Measurements from ENCODE around the gene TMEM130.
"Not testable (repeated sequence)": the region's sequence is repeated elsewhere in the genome, so short reads cannot be mapped to it uniquely, and the experiment has no call there.

Gene TMEM130

GRCh38 chr7:98855610-98856422, 14.0 kb downstream of the TMEM130 start:
- no peak for ATAC-seq (replicated peaks)
- H3K36me3 Mint-ChIP-seq (ENCODE audit: insufficient read depth) = no peaks in the 10 kb centered on the region
- no peak for DNase-seq

GRCh38 chr7:98852826-98853225, 17.0 kb downstream of the TMEM130 start:
- Mint-ChIP-seq H3K36me3 (ENCODE audit: insufficient read depth) (no peaks in the 10 kb centered on the region), H3K4me3 (no peak overlapping the region), H3K9me3 (peaks cover 0 to 7% of the 10 kb centered on the region in 2 donors), H3K27ac (no peak overlapping the region), H3K4me1 (ENCODE audit: low read depth in 2 of 2) (no peaks in the 10 kb centered on the region), H3K27me3 (peaks cover 14 to 35% of the 10 kb centered on the region in 2 donors)
- no peak for ATAC-seq (replicated peaks)
- DNase-seq = no peak

More at GRCh38 chr7:98855610-98856422, 14.0 kb downstream of the TMEM130 start:
- Mint-ChIP-seq H3K4me3 (no peak overlapping the region), H3K27me3 (peaks cover 33 to 55% of the 10 kb centered on the region in 2 donors), H3K9me3 (peaks cover 0 to 5% of the 10 kb centered on the region in 2 donors), H3K4me1 (ENCODE audit: low read depth in 2 of 2) (no peaks in the 10 kb centered on the region), H3K27ac (no peak overlapping the region)

GRCh38 chr7:98848918-98849317, 20.9 kb downstream of the TMEM130 start:
- no peak overlapping the region for H3K4me3 Mint-ChIP-seq
- H3K27me3 Mint-ChIP-seq = peaks cover 20 to 35% of the 10 kb centered on the region in 2 donors
- ATAC-seq (replicated peaks) (no peak), DNase-seq (no peak)
- H3K4me1 Mint-ChIP-seq (ENCODE audit: low read depth in 2 of 2) = no peaks in the 10 kb centered on the region
- no peak overlapping the region for H3K27ac Mint-ChIP-seq
- no peaks in the 10 kb centered on the region for H3K36me3 Mint-ChIP-seq (ENCODE audit: insufficient read depth)
- H3K9me3 Mint-ChIP-seq = peaks cover 0 to 7% of the 10 kb centered on the region in 2 donors

- H3K4me1 Mint-ChIP-seq (ENCODE audit: low read depth in 2 of 2); H3K36me3 Mint-ChIP-seq (ENCODE audit: insufficient read depth); H3K9me3 Mint-ChIP-seq; H3K4me3 Mint-ChIP-seq; ATAC-seq (replicated peaks); H3K27ac Mint-ChIP-seq; DNase-seq: not testable (repeated sequence)
- H3K27me3 Mint-ChIP-seq = peaks cover 13 to 46% of the 10 kb centered on the region in 2 donors
These were observed 27.3 kb downstream of the TMEM130 start for GRCh38 chr7:98842552-98842951.

GRCh38 chr7:98841179-98841997, 28.4 kb downstream of the TMEM130 start:
- no peak overlapping the region for H3K27ac Mint-ChIP-seq
- H3K9me3 Mint-ChIP-seq = no peaks in the 10 kb centered on the region
- peak; percentile 62 to 74 (median 67) for DNase-seq
- H3K4me1 Mint-ChIP-seq (ENCODE audit: low read depth in 2 of 2) = peaks cover 5% of the 10 kb centered on the region in 2 donors
- no peak overlapping the region for H3K4me3 Mint-ChIP-seq
- peak; percentile 66 for ATAC-seq (replicated peaks)
- H3K27me3 Mint-ChIP-seq = peaks cover 13 to 55% of the 10 kb centered on the region in 2 donors
- H3K36me3 Mint-ChIP-seq (ENCODE audit: insufficient read depth) = no peaks in the 10 kb centered on the region

- Mint-ChIP-seq H3K27ac (no peak overlapping the region), H3K27me3 (peaks cover 13 to 58% of the 10 kb centered on the region in 2 donors), H3K4me1 (ENCODE audit: low read depth in 2 of 2) (peaks cover 5% of the 10 kb centered on the region in 2 donors), H3K4me3 (no peak overlapping the region), H3K36me3 (ENCODE audit: insufficient read depth) (no peaks in the 10 kb centered on the region), H3K9me3 (no peaks in the 10 kb centered on the region)
- DNase-seq (no peak), ATAC-seq (replicated peaks) (no peak)
These were observed 29.1 kb downstream of the TMEM130 start for GRCh38 chr7:98840722-98841121.

- no peak overlapping the region for H3K27ac Mint-ChIP-seq
- H3K4me3 Mint-ChIP-seq = no peak overlapping the region
- peaks cover 15 to 64% of the 10 kb centered on the region in 2 donors for H3K27me3 Mint-ChIP-seq
These were observed 29.7 kb downstream of the TMEM130 start for GRCh38 chr7:98840096-98840495.

GRCh38 chr7:98837630-98837972, 32.2 kb downstream of the TMEM130 start:
- H3K4me3 Mint-ChIP-seq = no peak overlapping the region
- H3K36me3 Mint-ChIP-seq (ENCODE audit: insufficient read depth) = no peaks in the 10 kb centered on the region
- ATAC-seq (replicated peaks) (no peak), DNase-seq (no peak)
- H3K4me1 Mint-ChIP-seq (ENCODE audit: low read depth in 2 of 2) = peaks cover 5% of the 10 kb centered on the region in 2 donors
- H3K27ac Mint-ChIP-seq = no peak overlapping the region
- peaks cover 14 to 77% of the 10 kb centered on the region in 2 donors for H3K27me3 Mint-ChIP-seq
- H3K9me3 Mint-ChIP-seq = no peaks in the 10 kb centered on the region

More at GRCh38 chr7:98840096-98840495, 29.7 kb downstream of the TMEM130 start:
- Mint-ChIP-seq H3K4me1 (ENCODE audit: low read depth in 2 of 2) (peaks cover 5% of the 10 kb centered on the region in 2 donors), H3K36me3 (ENCODE audit: insufficient read depth) (no peaks in the 10 kb centered on the region), H3K9me3 (no peaks in the 10 kb centered on the region)
- DNase-seq = no peak
- ATAC-seq (replicated peaks) = no peak

- H3K27ac Mint-ChIP-seq = no peak overlapping the region
- no peak for ATAC-seq (replicated peaks)
- DNase-seq = peak in 1 of 3 experiments; percentile 3
- peaks cover 14 to 76% of the 10 kb centered on the region in 2 donors for H3K27me3 Mint-ChIP-seq
- no peaks in the 10 kb centered on the region for H3K9me3 Mint-ChIP-seq
- H3K4me3 Mint-ChIP-seq = no peak overlapping the region
- no peaks in the 10 kb centered on the region for H3K36me3 Mint-ChIP-seq (ENCODE audit: insufficient read depth)
- peaks cover 5% of the 10 kb centered on the region in 2 donors for H3K4me1 Mint-ChIP-seq (ENCODE audit: low read depth in 2 of 2)
These were observed 32.8 kb downstream of the TMEM130 start for GRCh38 chr7:98836811-98837629.

GRCh38 chr7:98834949-98835348, 34.9 kb downstream of the TMEM130 start:
- Mint-ChIP-seq H3K27ac (no peak overlapping the region), H3K4me1 (ENCODE audit: low read depth in 2 of 2) (peaks cover 0 to 1% of the 10 kb centered on the region in 2 donors), H3K27me3 (peaks cover 14 to 60% of the 10 kb centered on the region in 2 donors)

GRCh38 chr7:98833022-98833421, 36.8 kb downstream of the TMEM130 start:
- no peak overlapping the region for H3K4me3 Mint-ChIP-seq
- H3K9me3 Mint-ChIP-seq = no peaks in the 10 kb centered on the region
- ATAC-seq (replicated peaks) (no peak), DNase-seq (no peak)
- peaks cover 7 to 62% of the 10 kb centered on the region in 2 donors for H3K27me3 Mint-ChIP-seq
- no peak overlapping the region for H3K27ac Mint-ChIP-seq
- no peaks in the 10 kb centered on the region for H3K36me3 Mint-ChIP-seq (ENCODE audit: insufficient read depth)
- peaks cover 0 to 1% of the 10 kb centered on the region in 2 donors for H3K4me1 Mint-ChIP-seq (ENCODE audit: low read depth in 2 of 2)

More at GRCh38 chr7:98834949-98835348, 34.9 kb downstream of the TMEM130 start:
- ATAC-seq (replicated peaks) (no peak), DNase-seq (no peak)
- Mint-ChIP-seq H3K36me3 (ENCODE audit: insufficient read depth) (no peaks in the 10 kb centered on the region), H3K4me3 (no peak overlapping the region), H3K9me3 (no peaks in the 10 kb centered on the region)

GRCh38 chr7:98831641-98832221, 38.1 kb downstream of the TMEM130 start:
- no peak overlapping the region for H3K27ac Mint-ChIP-seq
- peaks cover 7 to 64% of the 10 kb centered on the region in 2 donors for H3K27me3 Mint-ChIP-seq
- no peaks in the 10 kb centered on the region for H3K4me1 Mint-ChIP-seq (ENCODE audit: low read depth in 2 of 2)

More at GRCh38 chr7:98831641-98832221, 38.1 kb downstream of the TMEM130 start:
- ATAC-seq (replicated peaks) = no peak
- H3K4me3 Mint-ChIP-seq = no peak overlapping the region
- no peaks in the 10 kb centered on the region for H3K9me3 Mint-ChIP-seq
- DNase-seq = peak; percentile 5 to 10 (median 7)
- no peaks in the 10 kb centered on the region for H3K36me3 Mint-ChIP-seq (ENCODE audit: insufficient read depth)

All from effector memory CD8-positive, alpha-beta T cell (primary cell).